GM21367 (cell line): Measurements from ENCODE around the gene DNAH6.
"Not testable (repeated sequence)": the region's sequence is repeated elsewhere in the genome, so short reads cannot be mapped to it uniquely, and the experiment has no call there.

Experiments used
- ATAC-seq: cut with Tn5 transposase; IDR thresholded peaks from one replicate; pipeline ENCODE4 v1.9.1; 2021; ENCODE audit not compliant: unreplicated experiment

Gene DNAH6

GRCh38 chr2:84516234-84516986 lies at the start of gene DNAH6:
Gene DNAH6, plus strand, starts transcription at chr2:84516498. Its CDS starts 1,329 bp downstream, at chr2:84517827.
- ATAC-seq, result peak; percentile 99

GRCh38 chr2:84467389-84467788 lies 48.9 kb upstream of the DNAH6 start:
- ATAC-seq, result no peak

- ATAC-seq, result not testable (repeated sequence)
These were observed 43.9 kb upstream of the DNAH6 start for GRCh38 chr2:84472423-84472822.

- ATAC-seq, result no peak
These were observed 43.3 kb upstream of the DNAH6 start for GRCh38 chr2:84472856-84473565.

- no peak for ATAC-seq
These were observed 42.1 kb upstream of the DNAH6 start for GRCh38 chr2:84474176-84474575.

- no peak for ATAC-seq
These were observed 38.4 kb upstream of the DNAH6 start for GRCh38 chr2:84477886-84478285.

GRCh38 chr2:84478867-84479266 lies 37.4 kb upstream of the DNAH6 start:
- no peak for ATAC-seq

- ATAC-seq, result no peak
These were observed 34.6 kb upstream of the DNAH6 start for GRCh38 chr2:84481702-84482101.

GRCh38 chr2:84482603-84483002 lies 33.7 kb upstream of the DNAH6 start:
- no peak for ATAC-seq

GRCh38 chr2:84483320-84483719 lies 33.0 kb upstream of the DNAH6 start:
- no peak for ATAC-seq

GRCh38 chr2:84486441-84487115 lies 29.7 kb upstream of the DNAH6 start:
- no peak for ATAC-seq

GRCh38 chr2:84487298-84487996 lies 28.9 kb upstream of the DNAH6 start:
- no peak for ATAC-seq

GRCh38 chr2:84491256-84491655 lies 25.0 kb upstream of the DNAH6 start:
- ATAC-seq, result no peak

- ATAC-seq, result no peak
These were observed 24.6 kb upstream of the DNAH6 start for GRCh38 chr2:84491741-84492140.

GRCh38 chr2:84492571-84492970 lies 23.7 kb upstream of the DNAH6 start:
- no peak for ATAC-seq

- no peak for ATAC-seq
These were observed 22.8 kb upstream of the DNAH6 start for GRCh38 chr2:84493514-84493913.

- ATAC-seq, result no peak
These were observed 22.2 kb upstream of the DNAH6 start for GRCh38 chr2:84494070-84494469.

- ATAC-seq, result peak; percentile 72
These were observed 20.7 kb upstream of the DNAH6 start for GRCh38 chr2:84495539-84496146.

GRCh38 chr2:84496386-84496785 lies 19.9 kb upstream of the DNAH6 start:
- no peak for ATAC-seq

- ATAC-seq, result no peak
These were observed 19.0 kb upstream of the DNAH6 start for GRCh38 chr2:84497285-84497684.
